GM19035 (cell line): ENCODE measurements around the gene LCE1E.

ENCODE experiments used
- ATAC-seq: cut with Tn5 transposase; IDR thresholded peaks from one replicate; pipeline ENCODE4 v1.9.1; 2021; ENCODE audit not compliant: unreplicated experiment

LCE1E gene

DNA sequence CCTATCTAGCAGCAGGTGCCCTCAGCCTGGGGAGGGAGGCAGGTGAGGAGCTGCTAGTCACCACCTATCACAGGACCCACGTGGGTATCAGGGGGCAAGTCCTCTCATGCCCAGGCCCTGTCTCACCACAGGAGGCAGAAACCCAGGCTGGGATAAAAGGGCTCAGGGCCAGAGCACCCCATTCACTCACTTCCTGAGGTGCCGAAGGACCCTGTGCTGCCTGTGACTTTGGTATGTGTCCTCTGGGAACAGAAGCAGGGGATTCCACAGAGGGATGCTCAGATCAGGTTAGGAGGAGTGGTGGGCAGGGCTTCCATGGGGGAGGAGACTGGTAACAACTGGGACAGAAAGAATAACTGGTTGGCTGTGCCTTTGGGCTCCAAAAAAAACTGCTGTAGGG is at the start of gene LCE1E:
Gene LCE1E, plus strand, starts transcription at position 181 of the 400 bp plus-strand sequence. CDS start 1,043 bp downstream, outside the sequence.
- no peak for ATAC-seq

- ATAC-seq, result no peak
These were observed 48.1 kb upstream of the LCE1E start for GRCh38 chr1:152737997-152738396.

DNA sequence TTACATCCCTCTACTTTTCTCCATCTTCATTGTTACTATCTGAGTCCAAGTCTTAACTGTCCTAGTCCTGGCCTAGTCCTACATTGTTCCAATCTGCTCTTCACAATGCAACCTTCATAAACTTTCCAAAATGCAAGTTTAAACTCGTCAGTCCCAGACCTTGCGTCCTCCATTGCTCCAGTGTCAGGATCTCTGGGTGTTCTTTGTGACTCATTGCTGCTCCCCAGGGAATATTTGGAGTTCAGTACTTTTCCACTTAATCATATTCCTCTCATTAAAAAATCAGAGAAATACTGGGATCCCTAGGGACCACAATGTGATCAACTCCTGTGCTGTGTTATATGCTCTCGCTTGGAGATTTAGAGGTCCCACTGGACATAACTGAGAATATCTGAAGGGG is 46.2 kb upstream of the LCE1E start:
- no peak for ATAC-seq

GRCh38 chr1:152741656-152742055 is 44.4 kb upstream of the LCE1E start:
- no peak for ATAC-seq

GRCh38 chr1:152743371-152744145 is 42.5 kb upstream of the LCE1E start:
- no peak for ATAC-seq

- ATAC-seq, result no peak
These were observed 40.8 kb upstream of the LCE1E start for GRCh38 chr1:152745289-152745704.

GRCh38 chr1:152745765-152746444 is 40.2 kb upstream of the LCE1E start:
- no peak for ATAC-seq

DNA sequence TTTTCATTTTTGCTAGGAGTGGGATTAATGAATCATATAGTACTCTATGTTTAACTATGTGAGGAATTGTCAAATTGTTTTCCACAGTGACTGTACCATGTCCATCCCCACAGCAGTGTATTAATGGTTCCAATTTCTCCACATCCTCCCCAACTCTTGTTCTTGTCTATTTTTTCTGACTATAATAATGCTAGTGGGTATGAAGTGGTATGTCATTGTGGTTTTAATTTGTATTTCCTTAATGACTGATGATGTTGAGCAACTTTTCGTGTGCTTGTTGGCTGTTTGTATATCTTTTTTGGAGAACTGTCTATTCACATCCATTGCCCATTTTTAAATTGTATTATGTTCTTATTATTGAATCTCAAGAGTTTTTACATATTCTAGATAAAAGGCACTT is 38.2 kb upstream of the LCE1E start:
- no peak for ATAC-seq

- no peak for ATAC-seq
These were observed 33.8 kb upstream of the LCE1E start for GRCh38 chr1:152752225-152752624.

- no peak for ATAC-seq
These were observed 32.5 kb upstream of the LCE1E start for GRCh38 chr1:152753586-152753985.

DNA sequence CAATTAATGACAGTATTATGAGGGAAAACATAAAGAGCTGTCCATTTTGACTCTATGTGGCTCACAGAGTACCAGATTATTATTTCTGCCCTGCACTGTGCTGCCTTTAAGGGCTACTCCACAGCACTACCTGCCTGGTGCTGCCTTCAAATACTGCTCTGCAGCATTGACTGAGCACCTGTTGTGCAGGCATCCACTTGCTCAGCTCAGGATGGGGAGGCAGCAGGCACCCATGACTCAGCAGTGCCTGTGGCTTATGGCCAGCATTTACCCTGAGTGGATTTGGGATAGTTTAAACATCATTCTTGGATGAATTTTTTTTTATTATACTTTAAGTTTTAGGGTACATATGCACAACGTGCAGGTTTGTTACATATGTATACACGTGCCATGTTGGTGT is 29.2 kb upstream of the LCE1E start:
- ATAC-seq, result no peak

DNA sequence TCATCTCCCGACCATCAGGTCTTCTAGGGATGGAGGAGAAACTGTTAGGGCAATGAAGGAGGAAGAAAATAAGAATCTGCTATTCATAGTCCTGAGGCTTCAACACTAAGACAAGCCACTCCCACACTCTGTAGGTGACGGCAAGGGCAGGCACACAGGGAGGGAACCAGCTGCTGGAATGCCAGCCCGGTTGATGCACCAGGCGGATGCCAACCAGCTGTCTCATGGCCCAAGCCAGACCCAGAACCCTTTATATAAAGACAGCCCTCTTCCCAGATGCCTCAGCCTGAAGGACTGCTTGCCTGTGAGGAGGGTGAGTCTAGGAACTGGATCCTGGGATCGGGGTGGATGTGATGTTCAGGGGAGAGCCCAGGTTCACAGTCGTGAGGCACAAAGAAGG is 28.3 kb upstream of the LCE1E start, which contains the start of gene KPRP:
Gene KPRP, plus strand, starts transcription at position 279 of the 400 bp plus-strand sequence. CDS start 1,564 bp downstream, outside the sequence.
- no peak for ATAC-seq

DNA sequence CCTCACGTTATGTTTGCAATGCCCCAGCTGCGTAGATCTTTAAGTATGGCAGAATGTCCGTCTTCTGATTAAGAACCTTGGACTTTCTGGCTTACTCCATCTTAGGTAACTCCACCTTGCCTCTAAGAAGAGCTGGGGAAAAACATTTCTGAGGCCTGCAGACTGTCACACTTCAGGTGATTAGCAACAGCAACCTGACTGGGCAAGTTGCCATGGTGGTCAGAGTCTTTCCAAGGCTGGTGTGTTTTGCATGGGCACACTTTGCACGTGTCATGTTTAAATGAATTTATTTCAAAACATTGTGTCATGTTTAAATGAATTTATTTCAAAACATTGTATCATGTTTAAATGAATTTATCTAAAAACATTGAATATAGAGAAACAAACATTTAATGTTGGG is 27.4 kb upstream of the LCE1E start:
- ATAC-seq, result no peak

DNA sequence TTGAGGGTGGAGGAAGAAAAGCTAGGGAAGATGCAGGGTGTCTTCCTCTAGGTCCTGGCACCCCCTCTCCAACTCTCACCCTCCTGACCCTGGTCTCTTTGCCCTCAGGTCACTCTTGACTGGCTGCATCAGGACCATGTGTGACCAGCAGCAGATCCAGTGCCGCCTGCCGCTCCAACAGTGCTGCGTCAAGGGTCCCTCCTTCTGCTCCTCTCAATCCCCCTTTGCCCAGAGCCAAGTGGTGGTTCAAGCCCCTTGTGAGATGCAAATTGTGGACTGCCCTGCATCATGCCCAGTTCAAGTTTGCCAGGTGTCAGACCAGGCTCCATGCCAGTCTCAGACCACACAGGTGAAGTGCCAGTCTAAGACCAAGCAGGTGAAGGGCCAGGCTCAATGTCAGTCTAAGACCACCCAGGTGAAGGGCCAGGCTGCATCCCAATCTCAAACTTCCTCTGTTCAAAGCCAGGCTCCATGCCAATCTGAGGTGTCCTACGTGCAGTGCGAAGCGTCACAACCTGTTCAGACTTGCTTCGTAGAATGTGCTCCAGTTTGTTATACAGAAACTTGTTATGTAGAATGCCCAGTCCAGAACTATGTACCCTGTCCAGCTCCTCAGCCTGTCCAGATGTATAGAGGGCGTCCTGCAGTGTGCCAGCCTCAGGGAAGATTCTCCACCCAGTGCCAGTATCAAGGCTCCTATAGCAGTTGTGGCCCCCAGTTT is 26.4 kb upstream of the LCE1E start:
- no peak for ATAC-seq

GRCh38 chr1:152760551-152761190 is 25.4 kb upstream of the LCE1E start:
- ATAC-seq, result no peak

- ATAC-seq, result no peak
These were observed 24.3 kb upstream of the LCE1E start for GRCh38 chr1:152761609-152762213.

DNA sequence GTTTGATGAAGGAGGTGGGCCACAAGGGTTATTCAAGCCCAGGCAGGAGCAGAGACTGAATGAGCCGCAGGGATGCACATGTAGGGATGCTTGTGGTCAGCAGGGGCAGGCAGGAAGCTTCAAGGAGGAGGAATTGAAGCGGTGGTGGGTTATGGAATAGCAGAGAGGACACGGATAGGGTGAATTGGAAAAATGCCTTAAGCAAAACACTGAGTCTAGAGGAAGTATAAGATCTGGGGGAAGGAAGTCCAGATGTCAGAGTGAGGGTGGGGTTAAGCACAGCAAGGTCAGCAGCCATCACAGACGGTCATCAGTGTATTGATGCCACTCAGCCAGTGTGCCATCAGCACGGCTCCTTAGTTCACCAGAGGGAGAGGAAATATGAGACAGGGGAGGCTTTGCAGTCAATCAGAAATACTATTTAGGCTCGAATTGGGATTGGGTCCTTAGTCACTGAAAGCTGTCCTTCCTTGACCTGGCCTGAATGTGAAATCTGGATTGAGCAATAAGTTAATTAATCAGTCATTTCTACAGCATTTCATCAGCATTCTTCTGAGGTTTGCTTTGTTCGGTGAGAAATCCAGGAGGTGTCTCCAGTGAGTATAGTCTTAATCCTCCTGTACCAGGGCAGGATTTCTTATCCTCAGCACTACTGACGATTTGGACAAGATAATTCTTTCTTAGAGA is 17.1 kb upstream of the LCE1E start:
- no peak for ATAC-seq

DNA sequence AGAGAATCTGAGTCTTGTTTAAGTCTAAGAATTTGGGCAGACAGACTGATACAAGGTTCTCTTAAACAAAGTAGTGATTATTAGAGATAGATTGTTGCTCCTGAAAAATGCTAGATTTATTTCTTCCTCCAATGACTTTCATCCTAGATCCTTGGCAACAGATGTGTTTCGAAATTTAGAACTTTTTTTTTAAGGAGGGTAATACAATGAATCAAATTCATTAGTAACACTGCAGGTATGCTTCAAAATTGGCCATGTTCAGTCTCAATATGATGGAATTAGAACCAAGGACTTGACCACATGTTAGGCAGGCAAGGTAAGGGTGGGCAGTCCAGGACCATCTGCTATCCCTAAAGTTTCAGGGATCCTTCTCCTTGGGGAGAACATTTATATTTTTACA is 15.6 kb upstream of the LCE1E start:
- ATAC-seq, result no peak

DNA sequence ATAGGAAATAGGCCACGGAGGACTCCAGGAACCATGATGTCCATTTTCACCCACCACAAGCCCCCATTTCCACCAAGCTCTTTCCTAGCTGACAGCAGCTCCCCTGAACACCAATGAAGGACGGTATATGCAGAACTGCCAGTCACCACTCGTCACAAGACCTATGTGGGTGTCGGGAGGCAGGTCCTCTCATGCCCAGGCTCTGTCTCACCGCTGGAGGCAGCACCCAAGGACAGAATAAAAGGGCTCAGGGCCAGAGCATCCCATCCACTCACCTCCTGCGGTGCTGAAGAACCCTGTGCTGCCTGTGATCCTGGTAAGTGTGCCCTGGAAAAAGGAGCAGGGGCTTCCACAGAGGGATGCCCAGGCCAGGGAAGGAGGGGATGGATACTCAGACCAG is 11.2 kb upstream of the LCE1E start, which contains the start of gene LCE1F:
Gene LCE1F, plus strand, starts transcription at position 266 of the 400 bp plus-strand sequence. CDS start 1,232 bp downstream, outside the sequence.
- ATAC-seq, result no peak

DNA sequence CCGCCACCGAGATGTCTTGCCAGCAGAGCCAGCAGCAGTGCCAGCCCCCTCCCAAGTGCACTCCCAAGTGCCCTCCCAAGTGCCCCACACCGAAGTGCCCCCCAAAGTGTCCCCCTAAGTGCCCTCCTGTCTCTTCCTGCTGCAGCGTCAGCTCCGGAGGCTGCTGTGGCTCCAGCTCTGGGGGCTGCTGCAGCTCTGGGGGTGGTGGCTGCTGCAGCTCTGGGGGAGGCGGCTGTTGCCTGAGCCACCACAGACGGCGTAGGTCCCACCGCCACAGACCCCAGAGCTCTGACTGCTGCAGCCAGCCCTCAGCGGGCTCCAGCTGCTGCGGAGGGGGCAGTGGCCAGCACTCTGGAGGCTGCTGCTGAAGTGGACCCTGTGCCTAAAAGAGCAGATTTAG is 9.7 kb upstream of the LCE1E start:
- no peak for ATAC-seq
